ENCODE data around the gene PAPOLA.

DNA sequence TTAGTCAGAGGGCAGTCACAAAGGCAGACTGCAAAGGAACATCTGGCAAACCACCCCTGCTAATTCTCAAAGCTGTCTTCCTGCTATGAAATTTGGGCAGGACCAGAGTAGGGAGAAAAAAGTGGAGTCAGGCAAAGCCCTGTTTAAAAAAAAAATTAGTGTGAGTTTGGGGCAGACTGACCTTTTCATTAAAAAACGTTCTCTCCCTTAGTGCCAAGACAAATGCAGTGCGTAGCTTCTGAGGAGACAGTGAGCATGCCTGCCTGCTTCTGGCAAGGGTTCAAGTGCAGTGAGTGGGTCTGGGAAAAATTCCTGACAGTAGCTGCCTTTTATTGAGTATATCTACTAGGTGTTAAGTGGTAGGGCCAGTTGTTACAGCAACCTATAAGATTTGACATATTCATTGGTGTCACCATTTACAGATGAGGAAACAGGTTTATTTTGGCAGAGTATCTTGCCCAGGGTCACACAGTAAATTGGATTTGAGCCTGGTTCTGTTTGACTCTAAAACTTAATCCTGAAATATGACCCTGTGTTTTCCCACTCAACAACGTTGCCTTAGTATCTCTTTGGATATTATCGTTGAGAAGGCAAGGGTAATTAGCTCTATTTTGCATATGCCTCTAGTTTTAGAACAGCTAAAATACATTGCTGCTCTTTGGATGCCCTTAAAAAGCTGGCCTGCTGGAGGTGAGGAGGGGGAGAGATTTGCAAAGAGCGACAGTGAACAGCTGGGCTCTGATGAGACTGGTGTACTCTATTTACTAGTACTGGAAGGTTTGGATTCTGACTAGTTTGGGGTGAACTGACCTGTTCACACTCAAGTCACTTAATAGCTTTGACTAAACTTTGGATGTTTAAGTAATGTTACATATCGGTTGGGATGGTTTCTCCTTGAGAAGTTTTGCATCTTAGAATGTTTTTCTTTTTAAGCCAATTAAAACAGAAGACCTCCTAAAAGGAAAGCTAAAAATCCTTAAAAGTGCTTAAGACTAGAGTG, 72.8 kb downstream of the PAPOLA start:
- TF ChIP-seq, protein P1, sequence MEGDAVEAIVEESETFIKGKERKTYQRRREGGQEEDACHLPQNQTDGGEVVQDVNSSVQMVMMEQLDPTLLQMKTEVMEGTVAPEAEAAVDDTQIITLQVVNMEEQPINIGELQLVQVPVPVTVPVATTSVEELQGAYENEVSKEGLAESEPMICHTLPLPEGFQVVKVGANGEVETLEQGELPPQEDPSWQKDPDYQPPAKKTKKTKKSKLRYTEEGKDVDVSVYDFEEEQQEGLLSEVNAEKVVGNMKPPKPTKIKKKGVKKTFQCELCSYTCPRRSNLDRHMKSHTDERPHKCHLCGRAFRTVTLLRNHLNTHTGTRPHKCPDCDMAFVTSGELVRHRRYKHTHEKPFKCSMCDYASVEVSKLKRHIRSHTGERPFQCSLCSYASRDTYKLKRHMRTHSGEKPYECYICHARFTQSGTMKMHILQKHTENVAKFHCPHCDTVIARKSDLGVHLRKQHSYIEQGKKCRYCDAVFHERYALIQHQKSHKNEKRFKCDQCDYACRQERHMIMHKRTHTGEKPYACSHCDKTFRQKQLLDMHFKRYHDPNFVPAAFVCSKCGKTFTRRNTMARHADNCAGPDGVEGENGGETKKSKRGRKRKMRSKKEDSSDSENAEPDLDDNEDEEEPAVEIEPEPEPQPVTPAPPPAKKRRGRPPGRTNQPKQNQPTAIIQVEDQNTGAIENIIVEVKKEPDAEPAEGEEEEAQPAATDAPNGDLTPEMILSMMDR (IDR thresholded peaks at IDR 0.05): no peak
- TF ChIP-seq EP300 (IDR thresholded peaks at IDR 0.05): no peak

Measured in suprapubic skin (tissue), 3 donors.